Panc1 (cell line): ENCODE measurements around the gene WDR89.

Source experiments
- CTCF ChIP-seq: fragments of 450-650 bp; IDR thresholded peaks from 2 replicates; pipeline ENCODE4 v1.5.1; 2017; ENCODE audit warnings: mild to moderate bottlenecking
- SIN3A ChIP-seq: IDR thresholded peaks from 2 replicates; pipeline ENCODE4 v1.6.1; 2012; ENCODE audit warnings: low read depth, mild to moderate bottlenecking, low read length, moderate library complexity, borderline replicate concordance; ENCODE audit not compliant: insufficient read depth
- TF ChIP-seq, protein P1 (sequence below), 2 experiments: IDR thresholded peaks; 2 replicates each; pipeline ENCODE4 v1.6.1; 2011 to 2012; ENCODE audit warnings: low read depth in 2 of 2, control low read depth in 1 of 2, low read length in 1 of 2, mild to moderate bottlenecking in 1 of 2, moderate library complexity in 1 of 2; ENCODE audit not compliant: insufficient read depth in 1 of 2

- no peak for TF ChIP-seq CTCF
- no peak for TF ChIP-seq SIN3A
- TF ChIP-seq, protein P1, sequence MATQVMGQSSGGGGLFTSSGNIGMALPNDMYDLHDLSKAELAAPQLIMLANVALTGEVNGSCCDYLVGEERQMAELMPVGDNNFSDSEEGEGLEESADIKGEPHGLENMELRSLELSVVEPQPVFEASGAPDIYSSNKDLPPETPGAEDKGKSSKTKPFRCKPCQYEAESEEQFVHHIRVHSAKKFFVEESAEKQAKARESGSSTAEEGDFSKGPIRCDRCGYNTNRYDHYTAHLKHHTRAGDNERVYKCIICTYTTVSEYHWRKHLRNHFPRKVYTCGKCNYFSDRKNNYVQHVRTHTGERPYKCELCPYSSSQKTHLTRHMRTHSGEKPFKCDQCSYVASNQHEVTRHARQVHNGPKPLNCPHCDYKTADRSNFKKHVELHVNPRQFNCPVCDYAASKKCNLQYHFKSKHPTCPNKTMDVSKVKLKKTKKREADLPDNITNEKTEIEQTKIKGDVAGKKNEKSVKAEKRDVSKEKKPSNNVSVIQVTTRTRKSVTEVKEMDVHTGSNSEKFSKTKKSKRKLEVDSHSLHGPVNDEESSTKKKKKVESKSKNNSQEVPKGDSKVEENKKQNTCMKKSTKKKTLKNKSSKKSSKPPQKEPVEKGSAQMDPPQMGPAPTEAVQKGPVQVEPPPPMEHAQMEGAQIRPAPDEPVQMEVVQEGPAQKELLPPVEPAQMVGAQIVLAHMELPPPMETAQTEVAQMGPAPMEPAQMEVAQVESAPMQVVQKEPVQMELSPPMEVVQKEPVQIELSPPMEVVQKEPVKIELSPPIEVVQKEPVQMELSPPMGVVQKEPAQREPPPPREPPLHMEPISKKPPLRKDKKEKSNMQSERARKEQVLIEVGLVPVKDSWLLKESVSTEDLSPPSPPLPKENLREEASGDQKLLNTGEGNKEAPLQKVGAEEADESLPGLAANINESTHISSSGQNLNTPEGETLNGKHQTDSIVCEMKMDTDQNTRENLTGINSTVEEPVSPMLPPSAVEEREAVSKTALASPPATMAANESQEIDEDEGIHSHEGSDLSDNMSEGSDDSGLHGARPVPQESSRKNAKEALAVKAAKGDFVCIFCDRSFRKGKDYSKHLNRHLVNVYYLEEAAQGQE (IDR thresholded peaks at IDR 0.05; ENCODE audit: insufficient read depth in 1 of 2, low read depth in 2 of 2, low read length in 1 of 2): no peak
Measured at GRCh38 chr14:63659726-63660125, 18.1 kb upstream of the WDR89 start.
